NB4 (cell line): ENCODE data around the gene ADSS1.

Experiments
- DNase-seq: peaks from one replicate; pipeline ENCODE4 v3.0.0; 2010; ENCODE audit warnings: low read depth
- H3K4me3 ChIP-seq: one replicate; pipeline ENCODE4 v1.5.1; 2011; ENCODE audit warnings: mild to moderate bottlenecking, low read depth, low read length, moderate library complexity
- MYC ChIP-seq: IDR thresholded peaks from 2 replicates; pipeline ENCODE4 v1.6.1; 2011; ENCODE audit warnings: low read depth, low read length
- POLR2A ChIP-seq: IDR thresholded peaks from 2 replicates; pipeline ENCODE4 v1.6.1; 2011; ENCODE audit warnings: mild to moderate bottlenecking; ENCODE audit not compliant: insufficient read length; ENCODE audit errors: extremely low read depth
- TF ChIP-seq, protein P1 (sequence below): IDR thresholded peaks from one replicate; pipeline ENCODE4 v1.5.1; 2012; ENCODE audit warnings: low read depth, low read length
- TF ChIP-seq, protein P2 (sequence below): IDR thresholded peaks from 2 replicates; pipeline ENCODE4 v1.6.1; 2011; ENCODE audit warnings: low read depth, low read length

ADSS1 gene

DNA sequence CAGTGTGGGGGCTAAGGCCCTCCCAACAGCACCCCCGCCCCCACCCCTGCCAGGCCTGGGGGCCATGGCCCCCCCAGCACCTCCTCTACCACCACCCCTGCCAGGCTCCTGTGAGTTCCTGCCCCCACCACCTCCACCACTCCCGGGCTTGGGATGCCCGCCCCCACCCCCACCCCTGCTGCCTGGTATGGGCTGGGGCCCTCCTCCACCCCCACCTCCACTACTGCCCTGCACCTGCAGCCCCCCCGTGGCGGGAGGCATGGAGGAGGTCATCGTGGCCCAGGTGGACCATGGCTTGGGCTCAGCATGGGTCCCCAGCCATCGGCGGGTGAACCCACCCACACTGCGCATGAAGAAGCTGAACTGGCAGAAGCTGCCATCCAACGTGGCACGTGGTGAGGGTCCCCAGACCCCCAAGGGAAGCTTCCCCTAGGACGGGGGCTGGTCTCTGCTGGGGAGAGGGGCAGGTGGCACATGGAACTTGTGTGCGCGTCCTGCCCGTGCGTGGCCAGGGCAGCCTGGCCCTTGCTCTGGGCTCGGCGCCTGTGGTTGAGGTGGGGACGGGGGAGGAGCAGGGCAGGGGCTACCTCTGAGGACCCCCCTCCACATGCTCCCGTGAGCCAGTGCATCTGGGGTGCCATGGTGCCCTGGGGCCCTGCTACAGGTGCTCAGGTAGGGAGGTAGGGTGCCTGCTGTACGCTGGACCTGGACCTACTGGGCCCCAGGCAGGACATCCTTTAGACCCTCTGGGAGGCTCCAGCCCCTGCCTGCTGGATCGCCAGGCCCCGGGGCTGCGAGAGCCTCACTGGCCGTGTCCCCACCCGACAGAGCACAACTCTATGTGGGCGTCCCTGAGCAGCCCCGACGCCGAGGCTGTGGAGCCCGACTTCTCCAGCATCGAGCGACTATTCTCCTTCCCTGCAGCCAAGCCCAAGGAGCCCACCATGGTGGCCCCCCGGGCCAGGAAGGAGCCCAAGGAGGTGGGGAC is 16.1 kb upstream of the ADSS1 start:
- DNase-seq, result no peak
- no peak overlapping the region for H3K4me3 ChIP-seq
- TF ChIP-seq, protein P1, sequence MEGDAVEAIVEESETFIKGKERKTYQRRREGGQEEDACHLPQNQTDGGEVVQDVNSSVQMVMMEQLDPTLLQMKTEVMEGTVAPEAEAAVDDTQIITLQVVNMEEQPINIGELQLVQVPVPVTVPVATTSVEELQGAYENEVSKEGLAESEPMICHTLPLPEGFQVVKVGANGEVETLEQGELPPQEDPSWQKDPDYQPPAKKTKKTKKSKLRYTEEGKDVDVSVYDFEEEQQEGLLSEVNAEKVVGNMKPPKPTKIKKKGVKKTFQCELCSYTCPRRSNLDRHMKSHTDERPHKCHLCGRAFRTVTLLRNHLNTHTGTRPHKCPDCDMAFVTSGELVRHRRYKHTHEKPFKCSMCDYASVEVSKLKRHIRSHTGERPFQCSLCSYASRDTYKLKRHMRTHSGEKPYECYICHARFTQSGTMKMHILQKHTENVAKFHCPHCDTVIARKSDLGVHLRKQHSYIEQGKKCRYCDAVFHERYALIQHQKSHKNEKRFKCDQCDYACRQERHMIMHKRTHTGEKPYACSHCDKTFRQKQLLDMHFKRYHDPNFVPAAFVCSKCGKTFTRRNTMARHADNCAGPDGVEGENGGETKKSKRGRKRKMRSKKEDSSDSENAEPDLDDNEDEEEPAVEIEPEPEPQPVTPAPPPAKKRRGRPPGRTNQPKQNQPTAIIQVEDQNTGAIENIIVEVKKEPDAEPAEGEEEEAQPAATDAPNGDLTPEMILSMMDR, result no peak
- TF ChIP-seq POLR2A (no peak), MYC (no peak)
- TF ChIP-seq, protein P2, sequence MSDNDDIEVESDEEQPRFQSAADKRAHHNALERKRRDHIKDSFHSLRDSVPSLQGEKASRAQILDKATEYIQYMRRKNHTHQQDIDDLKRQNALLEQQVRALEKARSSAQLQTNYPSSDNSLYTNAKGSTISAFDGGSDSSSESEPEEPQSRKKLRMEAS, result no peak

- DNase-seq, result peak; percentile 74
- no peak overlapping the region for H3K4me3 ChIP-seq
- TF ChIP-seq, protein P2, result peak; percentile 64; the same call in 1 of the 2 replicates
- TF ChIP-seq MYC (0 out of 2 replicates have a peak, but pooled peaks have one; percentile 8), POLR2A (no peak)
- TF ChIP-seq, protein P1, result peak; percentile 92
These were observed 15.3 kb upstream of the ADSS1 start for GRCh38 chr14:104708606-104709268.

DNA sequence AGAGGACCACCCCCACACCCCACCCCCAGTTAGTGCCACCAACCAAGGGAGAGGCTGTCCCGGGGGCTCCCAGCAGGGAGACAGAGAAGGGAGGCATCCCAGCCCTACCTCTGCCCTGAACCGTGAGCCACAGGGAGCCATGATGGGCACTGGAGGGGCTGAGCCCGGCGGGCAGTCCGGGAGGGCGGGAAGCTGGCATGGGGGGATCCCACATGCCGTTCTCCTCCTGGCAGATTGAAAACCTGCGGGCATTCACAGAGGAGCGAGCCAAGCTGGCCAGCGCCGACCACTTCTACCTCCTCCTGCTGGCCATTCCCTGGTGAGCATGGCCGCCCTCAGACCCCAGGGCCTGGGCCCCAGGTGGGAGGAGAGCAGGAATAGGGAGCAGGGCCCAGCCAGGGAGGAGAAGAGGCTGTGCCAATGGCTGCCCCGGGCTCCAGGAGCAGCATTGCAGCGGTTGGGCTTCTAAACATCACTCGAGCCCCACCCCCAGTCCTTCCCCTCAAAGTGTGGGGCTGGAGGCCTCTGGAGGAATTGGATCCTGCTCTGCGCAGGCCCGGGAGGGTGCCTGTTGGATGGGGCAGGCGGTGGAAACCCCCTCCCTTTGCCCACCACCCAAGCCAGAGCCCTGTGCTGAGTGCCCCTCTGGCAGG is 14.5 kb upstream of the ADSS1 start:
- H3K4me3 ChIP-seq, result no peak overlapping the region
- DNase-seq, result no peak
- no peak for TF ChIP-seq MYC
- TF ChIP-seq POLR2A, result no peak
- TF ChIP-seq, protein P2, result no peak
- TF ChIP-seq, protein P1, result no peak

DNA sequence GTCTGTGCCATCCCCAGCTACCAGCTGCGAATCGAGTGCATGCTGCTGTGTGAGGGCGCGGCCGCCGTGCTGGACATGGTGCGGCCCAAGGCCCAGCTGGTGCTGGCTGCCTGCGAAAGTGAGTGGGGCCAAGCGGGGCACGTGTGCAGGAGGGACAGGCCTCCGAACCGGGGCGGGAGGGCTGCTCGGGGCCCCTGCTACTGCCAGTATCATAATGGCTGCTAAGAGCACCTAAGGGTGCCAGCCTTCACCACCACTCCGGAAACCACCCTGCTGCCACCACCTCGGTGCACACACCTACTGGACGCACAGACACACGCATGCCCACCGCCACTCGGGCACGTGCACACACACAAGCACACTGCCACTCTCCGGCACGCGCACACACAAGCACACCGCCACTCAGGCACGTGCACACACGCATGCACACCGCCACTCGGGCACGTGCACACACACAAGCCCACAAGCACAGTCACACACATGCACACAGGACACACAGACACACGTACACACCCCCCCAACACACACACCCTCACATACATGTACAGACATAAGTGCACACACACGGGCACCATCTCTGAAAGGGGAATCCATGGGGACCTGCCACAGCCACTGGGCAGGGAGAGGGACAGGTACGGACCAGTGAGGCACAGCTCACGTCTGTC is 13.8 kb upstream of the ADSS1 start:
- no peak overlapping the region for H3K4me3 ChIP-seq
- no peak for DNase-seq
- TF ChIP-seq, protein P1, result no peak
- TF ChIP-seq MYC, result no peak
- TF ChIP-seq, protein P2, result no peak
- no peak for TF ChIP-seq POLR2A
